GM19372 (cell line): Measurements from ENCODE around the gene ATP13A5.

ENCODE experiments used
- ATAC-seq: cut with Tn5 transposase; IDR thresholded peaks from one replicate; pipeline ENCODE4 v1.9.1; 2021; ENCODE audit warnings: mild to moderate bottlenecking, low read depth, moderate library complexity; ENCODE audit not compliant: unreplicated experiment

ATP13A5 gene

GRCh38 chr3:193270451-193270850, 108.1 kb downstream of the ATP13A5 start:
- ATAC-seq = no peak

GRCh38 chr3:193269343-193270028, 109.1 kb downstream of the ATP13A5 start:
- no peak for ATAC-seq

GRCh38 chr3:193262707-193263106, 115.8 kb downstream of the ATP13A5 start:
- ATAC-seq = no peak

- ATAC-seq = no peak
These were observed 116.6 kb downstream of the ATP13A5 start for GRCh38 chr3:193261970-193262369.

GRCh38 chr3:193253986-193254660, 124.4 kb downstream of the ATP13A5 start:
- no peak for ATAC-seq

- ATAC-seq = no peak
These were observed 128.1 kb downstream of the ATP13A5 start for GRCh38 chr3:193250492-193250891.

- ATAC-seq = no peak
These were observed 129.6 kb downstream of the ATP13A5 start for GRCh38 chr3:193248848-193249468.

- no peak for ATAC-seq
These were observed 135.0 kb downstream of the ATP13A5 start for GRCh38 chr3:193243571-193243970.

- ATAC-seq = no peak
These were observed 136.8 kb downstream of the ATP13A5 start for GRCh38 chr3:193241716-193242115.

GRCh38 chr3:193240850-193241706, 137.5 kb downstream of the ATP13A5 start, which contains the start of gene PLAAT1:
Gene PLAAT1 (plus strand): TSS chr3:193241222. CDS start chr3:193255651, 14,429 bp downstream.
- ATAC-seq = no peak

GRCh38 chr3:193240436-193240849, 138.1 kb downstream of the ATP13A5 start:
- no peak for ATAC-seq

GRCh38 chr3:193237030-193237429, 141.5 kb downstream of the ATP13A5 start:
- no peak for ATAC-seq

GRCh38 chr3:193236599-193236998, 142.0 kb downstream of the ATP13A5 start:
- ATAC-seq = no peak

- no peak for ATAC-seq
These were observed 147.4 kb downstream of the ATP13A5 start for GRCh38 chr3:193231201-193231600.

GRCh38 chr3:193230610-193231009, 147.9 kb downstream of the ATP13A5 start:
- ATAC-seq = no peak

GRCh38 chr3:193229851-193230420, 148.6 kb downstream of the ATP13A5 start:
- ATAC-seq = no peak

GRCh38 chr3:193228206-193228605, 150.3 kb downstream of the ATP13A5 start:
- no peak for ATAC-seq

- ATAC-seq = no peak
These were observed 153.0 kb downstream of the ATP13A5 start for GRCh38 chr3:193225302-193226125.
